GM19035 (cell line): ENCODE measurements around the gene KCNC3.

ENCODE experiments used
- ATAC-seq: cut with Tn5 transposase; IDR thresholded peaks from one replicate; pipeline ENCODE4 v1.9.1; 2021; ENCODE audit not compliant: unreplicated experiment

The KCNC3 gene

GRCh38 chr19:50329146-50329925, at the start of gene KCNC3:
Gene KCNC3 (minus strand): TSS chr19:50329377. CDS start chr19:50329082, 295 bp downstream.
- peak; percentile 45 for ATAC-seq

- no peak for ATAC-seq
These were observed 49.7 kb upstream of the KCNC3 start for GRCh38 chr19:50378863-50379236.

- ATAC-seq = no peak
These were observed 49.1 kb upstream of the KCNC3 start for GRCh38 chr19:50378169-50378862.

GRCh38 chr19:50377517-50377916, 48.3 kb upstream of the KCNC3 start:
- ATAC-seq = no peak

DNA sequence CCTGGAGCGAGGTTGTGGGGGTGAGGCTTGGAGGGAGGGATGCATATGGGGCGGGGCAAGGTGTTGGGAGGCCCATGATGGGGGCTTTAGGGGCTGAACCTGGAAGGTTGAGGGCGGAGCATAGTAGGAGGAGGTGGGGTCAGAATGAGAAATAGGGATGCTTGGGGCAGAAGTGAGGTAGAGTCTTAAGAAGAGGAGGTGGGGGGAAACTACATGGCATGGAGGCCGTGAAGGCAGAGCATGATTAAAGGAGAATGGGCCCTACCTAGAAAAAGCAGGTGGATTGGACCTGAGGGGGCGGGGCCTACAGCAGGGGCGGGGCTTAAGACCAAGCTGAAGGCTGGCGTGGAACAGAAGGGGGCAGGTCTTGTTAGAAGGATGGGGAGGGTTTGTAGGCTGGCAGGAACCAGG, 47.9 kb upstream of the KCNC3 start:
- ATAC-seq = no peak

DNA sequence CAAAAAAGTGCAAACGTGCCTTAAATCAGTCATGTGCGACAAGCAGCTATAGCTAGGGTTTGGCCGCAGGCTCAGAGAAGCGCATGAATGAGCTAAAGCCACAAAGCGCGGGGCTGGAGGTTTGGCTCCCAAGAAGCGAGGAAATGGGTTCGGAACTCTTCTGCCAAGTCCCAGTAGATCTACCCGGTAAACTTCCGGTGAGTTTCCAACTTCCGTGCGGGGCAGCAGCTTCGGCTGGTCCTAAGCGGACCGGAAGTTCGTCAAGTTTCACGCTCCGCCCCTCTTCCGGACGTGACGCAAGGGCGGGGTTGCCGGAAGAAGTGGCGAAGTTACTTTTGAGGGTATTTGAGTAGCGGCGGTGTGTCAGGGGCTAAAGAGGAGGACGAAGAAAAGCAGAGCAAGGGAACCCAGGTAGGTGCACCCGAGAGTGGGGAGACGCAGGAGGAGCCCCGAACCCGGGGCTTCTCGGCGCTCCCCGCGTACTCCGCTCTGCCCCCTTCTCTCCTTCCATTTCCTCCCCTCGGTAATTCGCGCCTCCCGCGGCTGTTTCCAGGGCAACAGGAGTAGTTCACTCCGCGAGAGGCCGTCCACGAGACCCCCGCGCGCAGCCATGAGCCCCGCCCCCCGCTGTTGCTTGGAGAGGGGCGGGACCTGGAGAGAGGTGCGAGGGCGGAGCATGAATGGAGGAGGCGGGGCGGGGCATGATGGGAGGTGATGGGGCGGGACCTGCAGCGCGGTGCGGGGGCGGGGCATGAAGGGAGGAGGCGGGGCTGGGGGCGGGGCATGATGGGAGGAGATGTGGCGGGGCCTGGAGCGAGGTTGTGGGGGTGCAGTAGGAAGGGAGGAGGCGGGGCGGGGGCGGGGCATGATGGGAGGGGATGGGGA, 47.2 kb upstream of the KCNC3 start, which contains the start of gene NR1H2:
Gene NR1H2, plus strand, starts transcription at position 292 of the 885 bp plus-strand sequence. CDS start 1,149 bp downstream, outside the sequence.
- peak; percentile 87 for ATAC-seq

DNA sequence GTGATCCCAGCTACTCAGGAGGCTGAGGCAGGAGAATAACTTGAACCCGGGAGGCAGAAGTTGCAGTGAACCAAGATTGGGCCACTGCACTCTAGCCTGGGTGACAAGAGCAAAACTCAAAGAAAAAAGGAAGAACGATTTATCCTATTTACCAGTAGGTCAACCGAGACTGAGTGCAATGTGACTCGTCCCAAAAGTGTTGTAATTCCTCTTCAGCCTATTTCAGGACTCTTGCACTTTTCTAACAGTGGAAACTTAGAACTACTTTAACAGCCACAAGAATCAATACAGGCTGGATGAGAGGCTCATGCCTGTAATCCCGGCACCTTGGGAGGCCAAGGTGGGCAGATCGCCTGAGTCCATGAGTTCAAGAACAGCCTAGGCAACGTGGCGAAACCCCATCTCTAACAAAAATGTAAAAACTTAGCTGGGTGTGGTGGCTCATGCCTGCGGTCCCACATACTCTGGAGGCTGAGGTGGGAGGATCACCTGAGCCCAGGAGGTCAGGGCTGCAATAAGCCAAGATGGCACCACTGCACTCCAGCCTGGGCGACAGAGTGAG, 42.8 kb upstream of the KCNC3 start:
- ATAC-seq = no peak

- ATAC-seq = no peak
These were observed 39.7 kb upstream of the KCNC3 start for GRCh38 chr19:50368649-50369570.

DNA sequence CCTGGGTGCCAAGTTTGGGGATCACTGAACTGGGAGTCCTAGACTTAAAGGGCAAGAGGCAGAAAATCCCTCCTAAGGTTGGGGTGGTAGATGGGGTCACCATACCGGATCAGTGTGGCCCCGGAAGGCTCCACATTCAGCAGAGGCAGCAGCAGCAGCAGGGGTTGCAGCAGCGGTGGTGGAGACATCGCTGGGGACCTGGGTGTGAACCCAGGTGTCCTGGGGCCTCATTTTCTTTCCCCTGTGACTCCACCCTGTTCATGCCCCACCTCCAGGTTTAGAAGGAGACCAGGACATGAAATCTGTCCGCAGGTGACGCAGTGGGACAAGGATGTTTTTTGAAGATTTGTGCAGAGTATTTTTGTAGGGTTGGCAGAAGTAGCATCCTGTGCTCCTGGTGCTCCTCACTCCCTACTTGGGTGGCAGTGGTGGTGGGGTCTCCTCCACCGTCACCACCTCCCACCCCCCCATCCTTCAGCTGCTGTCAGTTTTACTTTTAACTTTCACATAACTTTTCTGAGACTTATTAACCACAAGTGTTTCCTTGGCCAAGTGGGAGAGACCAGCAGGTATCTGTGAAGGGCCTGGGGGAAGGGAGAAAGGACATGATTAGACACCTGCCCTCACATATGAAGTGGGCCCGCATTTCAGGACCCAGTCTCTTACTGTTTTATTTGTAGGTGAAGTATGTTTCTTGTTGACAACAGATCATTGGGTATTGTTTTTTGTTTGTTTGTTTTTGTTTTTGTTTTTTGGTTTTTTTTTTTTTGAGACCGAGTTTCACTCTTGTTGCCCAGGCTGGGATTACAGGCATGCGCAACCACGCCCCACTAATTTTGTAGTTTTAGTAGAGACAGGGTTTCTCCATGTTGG, 36.5 kb upstream of the KCNC3 start, which contains the start of gene NAPSA:
Gene NAPSA, minus strand, starts transcription at position 206 of the 873 bp plus-strand sequence. Its CDS starts 18 bp downstream, at position 188.
- no peak for ATAC-seq

DNA sequence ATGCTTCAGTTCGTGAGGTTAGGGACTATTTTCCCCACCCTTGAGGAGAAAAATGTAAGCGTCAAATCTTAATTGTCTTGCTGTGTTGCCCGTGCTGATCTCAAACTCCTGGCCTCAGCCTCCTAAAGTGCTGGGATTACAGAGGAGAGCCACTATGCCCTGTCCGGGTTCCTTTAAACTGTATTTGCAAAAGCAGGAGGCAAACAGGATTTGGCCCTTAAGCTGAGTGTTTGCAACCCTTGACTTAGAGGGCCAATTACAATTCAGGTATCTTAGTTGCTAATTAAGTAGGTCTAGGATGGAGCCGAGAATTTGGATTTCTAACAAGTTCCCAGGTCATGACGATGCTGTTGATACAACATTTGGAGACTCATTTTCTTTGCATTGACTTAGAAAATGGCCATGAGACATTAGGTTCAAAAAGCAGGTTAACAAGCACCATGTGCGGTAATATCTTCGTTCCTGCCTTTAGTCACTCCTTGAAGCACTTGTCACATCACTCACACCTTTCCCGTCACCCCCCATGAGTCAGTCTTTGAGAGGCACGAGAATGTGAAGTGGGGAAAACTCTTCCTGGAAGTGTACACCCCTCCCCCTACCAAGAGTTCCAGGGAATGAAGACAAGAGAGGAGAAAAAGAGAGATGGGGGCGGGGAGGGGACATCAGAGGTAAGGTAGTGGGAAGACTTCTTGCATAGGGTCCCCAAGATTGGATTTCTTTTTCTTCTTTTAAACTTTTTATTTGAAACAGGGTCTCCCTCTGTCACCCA, 33.7 kb upstream of the KCNC3 start:
- no peak for ATAC-seq

DNA sequence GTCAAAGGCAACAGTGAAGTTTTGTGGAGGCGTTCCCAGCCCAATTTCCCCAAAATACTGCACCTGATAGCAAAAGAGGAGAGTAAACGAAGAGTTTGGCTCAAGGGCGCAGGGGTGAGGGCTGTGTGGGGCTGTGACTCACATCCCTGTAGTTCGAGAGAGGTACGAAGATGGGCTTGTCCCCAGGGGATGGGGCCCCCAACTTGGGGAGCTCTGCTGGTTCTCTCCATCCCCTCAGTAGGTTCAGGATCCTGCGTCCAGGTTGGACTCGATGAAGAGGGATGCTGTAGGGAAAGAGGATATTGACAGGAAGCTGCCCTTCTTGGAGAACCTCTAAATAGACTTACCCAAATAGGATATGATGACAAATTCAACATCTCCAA, 32.8 kb upstream of the KCNC3 start:
- no peak for ATAC-seq

- ATAC-seq = no peak
These were observed 32.3 kb upstream of the KCNC3 start for GRCh38 chr19:50361290-50362029.

DNA sequence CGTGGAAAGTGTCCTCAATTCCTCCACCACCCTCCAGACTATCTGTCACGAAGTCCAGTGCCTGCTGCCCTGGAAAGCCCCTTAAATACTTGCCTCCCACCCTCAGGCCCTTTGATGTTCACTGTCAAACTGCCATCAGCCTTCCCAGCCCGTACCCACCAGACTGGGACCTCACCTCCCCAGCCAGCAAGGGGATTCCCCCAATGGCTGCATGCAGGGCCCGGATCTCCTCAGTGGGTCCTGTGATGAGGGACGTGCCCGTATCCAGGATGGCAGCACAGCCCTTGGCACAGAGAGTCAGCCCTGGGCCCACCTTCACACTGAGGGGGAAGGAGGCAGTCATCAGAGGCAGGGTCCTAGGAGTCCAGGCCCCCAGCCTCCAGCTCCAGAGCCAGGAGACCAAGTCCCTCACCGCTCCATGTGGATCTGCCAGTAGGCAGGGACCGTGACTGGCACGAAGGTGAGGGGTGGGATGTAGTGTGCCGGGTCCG, 30.2 kb upstream of the KCNC3 start:
- no peak for ATAC-seq

DNA sequence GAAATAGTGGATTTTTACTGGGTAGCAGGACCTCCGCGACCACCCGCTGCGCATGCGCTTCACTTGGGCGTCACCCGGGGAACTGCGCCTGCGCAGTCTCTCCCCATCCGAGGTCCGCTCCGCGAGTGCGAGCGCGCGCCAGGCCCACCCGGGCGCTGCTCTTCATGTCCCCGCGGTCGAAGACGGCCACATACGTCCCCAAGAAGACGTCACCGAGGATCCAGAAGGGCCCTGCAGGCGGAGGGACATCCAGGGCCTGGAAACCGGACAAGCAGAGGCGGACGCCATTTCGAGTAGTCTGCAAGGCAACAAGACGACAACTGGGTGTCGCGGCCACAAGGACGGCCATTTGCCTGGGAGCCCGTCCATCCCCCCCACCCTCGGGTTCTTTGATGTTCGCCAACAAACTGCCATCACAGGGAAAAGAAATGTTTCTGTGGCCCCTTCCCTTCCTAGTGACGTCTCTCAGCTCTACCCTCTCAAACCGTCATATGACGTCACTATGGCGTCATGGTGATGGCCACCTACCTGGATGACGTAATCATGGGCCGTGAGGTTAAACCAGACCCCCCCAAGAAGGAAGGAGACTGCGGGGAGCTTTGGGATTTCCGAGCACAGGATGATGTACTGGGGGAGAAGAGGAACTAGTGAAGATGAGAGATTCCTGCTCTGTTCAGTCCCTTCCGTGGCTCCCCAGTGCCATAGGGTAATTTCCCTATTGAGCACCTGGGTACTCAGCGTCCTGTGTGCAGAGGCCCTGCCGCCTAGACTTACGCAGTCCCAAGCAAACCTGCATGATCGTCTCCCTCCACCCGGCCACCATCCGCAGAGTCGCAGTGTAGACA, 29.5 kb upstream of the KCNC3 start:
- ATAC-seq = peak; percentile 39

DNA sequence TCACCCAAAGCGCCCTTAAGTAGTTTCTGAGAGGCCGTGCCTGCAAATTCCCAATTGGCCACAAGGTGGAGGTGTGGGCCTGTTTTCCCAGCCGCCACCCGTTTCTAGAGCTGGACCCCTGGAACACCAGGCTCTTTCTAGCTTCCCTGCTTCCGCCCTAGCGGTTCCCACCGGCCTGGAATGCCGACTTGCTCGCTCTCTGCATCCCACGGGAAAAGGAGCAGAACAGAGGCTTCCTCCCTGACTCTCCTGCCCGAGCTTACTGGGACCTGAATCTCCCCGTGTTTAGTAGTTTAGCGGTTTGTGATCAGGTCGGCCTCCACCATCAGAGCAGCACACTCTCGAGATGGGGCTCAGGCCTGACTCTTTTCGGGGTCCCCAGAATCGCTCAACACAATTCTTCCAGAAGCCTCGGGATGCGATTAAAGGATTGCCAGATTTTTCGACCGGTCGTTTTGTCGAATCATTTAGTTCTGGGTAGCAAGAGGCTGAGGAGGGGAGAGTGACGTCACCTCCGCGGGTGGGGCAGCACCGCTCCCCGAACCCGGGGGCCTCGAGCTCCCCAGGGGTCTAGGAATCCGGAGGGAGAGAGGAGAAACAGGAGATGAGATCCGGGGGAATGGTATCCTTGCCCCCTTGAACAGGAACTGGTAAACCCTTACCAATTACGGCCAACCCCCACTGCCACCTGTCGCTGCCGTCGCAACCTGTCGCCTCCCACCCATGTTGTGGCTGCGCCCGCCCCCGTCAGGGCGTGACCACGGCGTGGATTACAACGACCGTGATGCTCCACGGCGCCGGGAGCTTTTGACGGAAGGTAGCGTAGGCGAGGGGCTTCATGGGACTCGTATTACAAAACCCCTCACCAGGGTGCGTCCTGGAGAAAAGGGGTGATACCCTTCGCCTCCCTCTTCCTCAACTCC, 28.3 kb upstream of the KCNC3 start:
- peak; percentile 57 for ATAC-seq
